CD4-positive, CD25-positive, alpha-beta regulatory T cell (primary cell): ENCODE measurements around the gene DAAM2. TPM values are rescaled to one million over a fixed set of nuclear protein-coding genes. Genes with fewer than 3 reads are reported as not detected.

Experiments used
- ATAC-seq, 2 donors: fragments of 150-1000 bp; cut with Tn5 transposase; one replicate each; pipeline ENCODE4 v1.10.0; 2021; ENCODE audit warnings: low read depth in 2 of 2, moderate number of reproducible peaks in 2 of 2, moderate library complexity in 1 of 2
- DNase-seq, 3 donors: peaks; one replicate each; pipeline versions ENCODE4 v3.0.0 to v3.0.0-alpha.2; 2012 to 2022; ENCODE audit warnings: mixed read lengths in 1 of 3
- H3K27ac ChIP-seq: one replicate; pipeline ENCODE4 v1.7.0; 2013; ENCODE audit warnings: mild to moderate bottlenecking, low read length; ENCODE audit not compliant: insufficient read depth, poor library complexity, severe bottlenecking
- H3K27me3 ChIP-seq: one replicate; pipeline ENCODE4 v1.7.0; 2013; ENCODE audit warnings: low read length; ENCODE audit not compliant: control insufficient read depth, insufficient read depth
- H3K36me3 ChIP-seq: one replicate; pipeline ENCODE4 v1.7.0; 2013; ENCODE audit warnings: mild to moderate bottlenecking, low read length, moderate library complexity; ENCODE audit not compliant: control insufficient read depth, insufficient read depth
- H3K4me1 ChIP-seq: 2 replicates; pipeline ENCODE4 v1.7.0; 2013; ENCODE audit warnings: mild to moderate bottlenecking, low read length; ENCODE audit not compliant: insufficient read depth, control insufficient read depth, poor library complexity, severe bottlenecking
- H3K4me3 ChIP-seq: one replicate; pipeline ENCODE4 v1.7.0; 2013; ENCODE audit warnings: low read depth, mild to moderate bottlenecking, low read length, moderate library complexity
- H3K9me3 ChIP-seq, 2 experiments: 1 replicate in 1 of 2; 2 replicates in 1 of 2; pipeline ENCODE4 v1.7.0; 2013; ENCODE audit warnings: low read length in 2 of 2, mild to moderate bottlenecking in 1 of 2, moderate library complexity in 1 of 2; ENCODE audit not compliant: control insufficient read depth in 2 of 2
- H3K27ac Mint-ChIP-seq, 3 donors: one replicate each; pipeline ENCODE4 v1.8.0; 2020 to 2022; ENCODE audit warnings: mild to moderate bottlenecking in 3 of 3, mixed read lengths in 3 of 3, moderate library complexity in 2 of 3
- H3K27me3 Mint-ChIP-seq: one replicate; pipeline ENCODE4 v1.8.0; 2022; ENCODE audit warnings: mild to moderate bottlenecking, mixed read lengths
- H3K36me3 Mint-ChIP-seq: one replicate; pipeline ENCODE4 v1.8.0; 2020; ENCODE audit warnings: mixed read lengths
- H3K4me1 Mint-ChIP-seq, 4 donors: one replicate each; pipeline ENCODE4 v1.8.0; 2020 to 2022; ENCODE audit warnings: mixed read lengths in 4 of 4, mild to moderate bottlenecking in 1 of 4
- H3K4me3 Mint-ChIP-seq, 4 donors: one replicate each; pipeline ENCODE4 v1.8.0; 2020 to 2022; ENCODE audit warnings: mild to moderate bottlenecking in 4 of 4, mixed read lengths in 4 of 4, moderate library complexity in 3 of 4
- H3K9me3 Mint-ChIP-seq, 7 donors: one replicate each; pipeline ENCODE4 v1.8.0; 2020 to 2022; ENCODE audit warnings: mixed read lengths in 7 of 7, mild to moderate bottlenecking in 3 of 7, moderate library complexity in 2 of 7
- polyA plus RNA-seq, 4 donors: library from polyadenylated mRNA; unstranded; fragments of 300-500 nt; fragmentation: Illumina TruSeq; gene quantifications; one replicate each; pipeline ENCODE4 v1.2.3, GENCODE V29; 2021
- total RNA-seq: library from RNA; stranded (reverse); gene quantifications from one replicate; pipeline ENCODE4 v1.2.3, GENCODE V29; 2022

DAAM2 gene
- total RNA-seq (not detected), polyA plus RNA-seq (not detected)

- H3K36me3 Mint-ChIP-seq: no peaks in the 10 kb centered on the region
- Histone ChIP-seq H3K36me3 (no peaks in the 10 kb centered on the region), H3K27me3 (peaks cover 10% of the 10 kb centered on the region), H3K4me1 (no peaks in the 10 kb centered on the region), H3K9me3 (no peaks in the 10 kb centered on the region), H3K27ac (no peak within 1 kb of the TSS), H3K4me3 (no peak within 1 kb of the TSS)
- H3K4me1 Mint-ChIP-seq: peaks cover 0 to 2% (median 0%) of the 10 kb centered on the region in 4 donors
- H3K27ac Mint-ChIP-seq: no peak within 1 kb of the TSS
- H3K4me3 Mint-ChIP-seq: no peak within 1 kb of the TSS
- peaks cover 26% of the 10 kb centered on the region for H3K27me3 Mint-ChIP-seq
- H3K9me3 Mint-ChIP-seq: peaks cover 0 to 3% (median 0%) of the 10 kb centered on the region in 7 donors
- ATAC-seq (no peak), DNase-seq (no peak)
These were observed at the start of gene DAAM2 for GRCh38 chr6:39791850-39792539. Gene DAAM2, plus strand, starts transcription at chr6:39792376. Its CDS starts 63,927 bp downstream, at chr6:39856303.

- no peak overlapping the region for H3K27ac ChIP-seq
- H3K4me1 ChIP-seq: no peaks in the 10 kb centered on the region
- H3K9me3 ChIP-seq: no peaks in the 10 kb centered on the region
- no peak overlapping the region for H3K4me3 ChIP-seq
- no peaks in the 10 kb centered on the region for H3K36me3 ChIP-seq
- no peaks in the 10 kb centered on the region for H3K27me3 Mint-ChIP-seq
- H3K4me3 Mint-ChIP-seq: no peak overlapping the region
- H3K27ac Mint-ChIP-seq: no peak overlapping the region
- DNase-seq (no peak), ATAC-seq (no peak)
- H3K36me3 Mint-ChIP-seq: no peaks in the 10 kb centered on the region
- H3K4me1 Mint-ChIP-seq: no peaks in the 10 kb centered on the region
- peaks cover 0 to 5% (median 1%) of the 10 kb centered on the region in 7 donors for H3K9me3 Mint-ChIP-seq
- no peaks in the 10 kb centered on the region for H3K27me3 ChIP-seq
These were observed 45.4 kb upstream of the DAAM2 start for GRCh38 chr6:39746795-39747194.

GRCh38 chr6:39752835-39753724 is 39.1 kb upstream of the DAAM2 start:
- H3K4me3 ChIP-seq: no peak overlapping the region
- H3K4me1 ChIP-seq: no peaks in the 10 kb centered on the region
- no peaks in the 10 kb centered on the region for H3K36me3 Mint-ChIP-seq
- no peak for DNase-seq
- H3K4me3 Mint-ChIP-seq: no peak overlapping the region
- H3K9me3 ChIP-seq: no peaks in the 10 kb centered on the region
- no peaks in the 10 kb centered on the region for H3K4me1 Mint-ChIP-seq
- no peaks in the 10 kb centered on the region for H3K36me3 ChIP-seq
- ATAC-seq: no peak
- no peaks in the 10 kb centered on the region for H3K27me3 Mint-ChIP-seq
- H3K9me3 Mint-ChIP-seq: peaks cover 0 to 4% (median 1%) of the 10 kb centered on the region in 7 donors
- no peak overlapping the region for H3K27ac ChIP-seq
- no peaks in the 10 kb centered on the region for H3K27me3 ChIP-seq
- no peak overlapping the region for H3K27ac Mint-ChIP-seq

GRCh38 chr6:39753725-39754045 is 38.5 kb upstream of the DAAM2 start:
- no peaks in the 10 kb centered on the region for H3K36me3 Mint-ChIP-seq
- no peaks in the 10 kb centered on the region for H3K27me3 ChIP-seq
- H3K9me3 Mint-ChIP-seq: peaks cover 0 to 4% (median 1%) of the 10 kb centered on the region in 7 donors
- H3K27ac ChIP-seq: no peak overlapping the region
- no peak overlapping the region for H3K27ac Mint-ChIP-seq
- no peak overlapping the region for H3K4me3 ChIP-seq
- H3K9me3 ChIP-seq: no peaks in the 10 kb centered on the region
- no peaks in the 10 kb centered on the region for H3K36me3 ChIP-seq
- no peak overlapping the region for H3K4me3 Mint-ChIP-seq
- ATAC-seq (no peak), DNase-seq (no peak)
- H3K27me3 Mint-ChIP-seq: no peaks in the 10 kb centered on the region
- no peaks in the 10 kb centered on the region for H3K4me1 Mint-ChIP-seq
- H3K4me1 ChIP-seq: no peaks in the 10 kb centered on the region

- DNase-seq: no peak
- H3K9me3 Mint-ChIP-seq: peaks cover 0 to 4% (median 1%) of the 10 kb centered on the region in 7 donors
- H3K27me3 ChIP-seq: no peaks in the 10 kb centered on the region
- no peaks in the 10 kb centered on the region for H3K4me1 ChIP-seq
- ATAC-seq: no peak
- no peaks in the 10 kb centered on the region for H3K27me3 Mint-ChIP-seq
- no peaks in the 10 kb centered on the region for H3K9me3 ChIP-seq
- H3K36me3 Mint-ChIP-seq: no peaks in the 10 kb centered on the region
- no peak overlapping the region for H3K4me3 Mint-ChIP-seq
- H3K36me3 ChIP-seq: no peaks in the 10 kb centered on the region
- no peaks in the 10 kb centered on the region for H3K4me1 Mint-ChIP-seq
- no peak overlapping the region for H3K4me3 ChIP-seq
- H3K27ac ChIP-seq: no peak overlapping the region
- H3K27ac Mint-ChIP-seq: peak overlapping the region in 1 of 3 donors; percentile 57
These were observed 37.6 kb upstream of the DAAM2 start for GRCh38 chr6:39754514-39755115.

- Histone ChIP-seq H3K4me3 (no peak overlapping the region), H3K9me3 (no peaks in the 10 kb centered on the region), H3K4me1 (no peaks in the 10 kb centered on the region), H3K27me3 (no peaks in the 10 kb centered on the region), H3K27ac (no peak overlapping the region), H3K36me3 (no peaks in the 10 kb centered on the region)
- Mint-ChIP-seq H3K4me1 (no peaks in the 10 kb centered on the region), H3K9me3 (peaks cover 0 to 4% (median 0%) of the 10 kb centered on the region in 7 donors), H3K4me3 (no peak overlapping the region), H3K27me3 (no peaks in the 10 kb centered on the region), H3K27ac (no peak overlapping the region), H3K36me3 (no peaks in the 10 kb centered on the region)
- ATAC-seq (no peak), DNase-seq (no peak)
These were observed 36.9 kb upstream of the DAAM2 start for GRCh38 chr6:39755231-39755630.

- Histone ChIP-seq H3K9me3 (no peaks in the 10 kb centered on the region), H3K27ac (no peak overlapping the region), H3K4me3 (no peak overlapping the region), H3K4me1 (no peaks in the 10 kb centered on the region), H3K36me3 (no peaks in the 10 kb centered on the region), H3K27me3 (no peaks in the 10 kb centered on the region)
- ATAC-seq (no peak), DNase-seq (no peak)
- peaks cover 0 to 4% (median 0%) of the 10 kb centered on the region in 7 donors for H3K9me3 Mint-ChIP-seq
- H3K27ac Mint-ChIP-seq: no peak overlapping the region
- no peaks in the 10 kb centered on the region for H3K27me3 Mint-ChIP-seq
- no peaks in the 10 kb centered on the region for H3K4me1 Mint-ChIP-seq
- H3K36me3 Mint-ChIP-seq: no peaks in the 10 kb centered on the region
- no peak overlapping the region for H3K4me3 Mint-ChIP-seq
These were observed 35.6 kb upstream of the DAAM2 start for GRCh38 chr6:39756582-39756981.
